HepG2 (cell line): ENCODE results near the gene MARK2. TPM values are rescaled to one million over a fixed set of nuclear protein-coding genes. Genes with fewer than 3 reads are reported as not detected.

Experiments used
- AKAP8 ChIP-seq: sonication (generic); formaldehyde crosslinking; IDR thresholded peaks from 2 replicates; pipeline ENCODE4 v1.5.1; 2020; ENCODE audit warnings: mild to moderate bottlenecking, missing genetic modification reagents
- HOXD1 ChIP-seq: sonication (generic); formaldehyde crosslinking; IDR thresholded peaks from 2 replicates; pipeline ENCODE4 v1.5.0; 2020; ENCODE audit warnings: missing genetic modification reagents
- IRF2 ChIP-seq: IDR thresholded peaks from 2 replicates; pipeline ENCODE4 v1.6.1; 2018; ENCODE audit warnings: missing genetic modification reagents, missing compliant biosample characterization
- KAT2B ChIP-seq: fragments of 150-350 bp; IDR thresholded peaks from 2 replicates; pipeline ENCODE4 v1.6.1; 2014; ENCODE audit warnings: low read depth, low read length, borderline replicate concordance
- NCOR1 ChIP-seq: fragments of 200-600 bp; sonication (generic); IDR thresholded peaks from 2 replicates; pipeline ENCODE4 v1.7.0; 2017; ENCODE audit warnings: antibody characterized with exemption, low read length, borderline replicate concordance
- NR2F6 ChIP-seq, 2 experiments: IDR thresholded peaks; 2 replicates each; pipeline ENCODE4 v1.6.1; 2016; ENCODE audit warnings: antibody characterized with exemption in 1 of 2, mild to moderate bottlenecking in 1 of 2
- RERE ChIP-seq: IDR thresholded peaks from 2 replicates; pipeline ENCODE4 v1.6.1; 2016; ENCODE audit warnings: low read depth, missing genetic modification reagents, missing compliant biosample characterization
- REST ChIP-seq, 2 experiments: IDR thresholded peaks; 2 replicates each; pipeline ENCODE4 v1.6.1; 2011 to 2012; ENCODE audit warnings: low read length in 2 of 2, borderline replicate concordance in 1 of 2, low read depth in 1 of 2, mild to moderate bottlenecking in 1 of 2, moderate library complexity in 1 of 2
- RNF2 ChIP-seq: fragments of 450-650 bp; conservative IDR thresholded peaks from 2 replicates; pipeline ENCODE4 v1.6.1; 2016; ENCODE audit warnings: low read depth
- SNAPC2 ChIP-seq: sonication (generic); formaldehyde crosslinking; IDR thresholded peaks from 2 replicates; pipeline ENCODE4 v1.8.1; 2022; ENCODE audit warnings: mild to moderate bottlenecking, missing genetic modification reagents
- TBX3 ChIP-seq: fragments of 450-650 bp; IDR thresholded peaks from 2 replicates; pipeline ENCODE4 v1.6.1; 2017; ENCODE audit warnings: antibody characterized with exemption, mild to moderate bottlenecking, inconsistent platforms, borderline replicate concordance
- TERF1 ChIP-seq: sonication (generic); formaldehyde crosslinking; IDR thresholded peaks from 2 replicates; pipeline ENCODE4 v1.8.0; 2022; ENCODE audit warnings: mild to moderate bottlenecking, missing genetic modification reagents, moderate library complexity
- ZFP36 ChIP-seq: fragments of 150-350 bp; IDR thresholded peaks from 2 replicates; pipeline ENCODE4 v1.6.1; 2018; ENCODE audit warnings: borderline replicate concordance, low read length, low read depth; ENCODE audit not compliant: partially characterized antibody
- ZNF335 ChIP-seq: sonication (generic); formaldehyde crosslinking; IDR thresholded peaks from 2 replicates; pipeline ENCODE4 v1.4.0; 2020; ENCODE audit warnings: missing genetic modification reagents
- ZNF709 ChIP-seq: sonication (generic); formaldehyde crosslinking; IDR thresholded peaks from 2 replicates; pipeline ENCODE4 v1.5.0; 2020; ENCODE audit warnings: mild to moderate bottlenecking, missing genetic modification reagents
- ZNF782 ChIP-seq: sonication (generic); formaldehyde crosslinking; IDR thresholded peaks from 2 replicates; pipeline ENCODE4 v1.4.0; 2020; ENCODE audit warnings: missing genetic modification reagents, mild to moderate bottlenecking, borderline replicate concordance
- ZNF839 ChIP-seq: sonication (generic); formaldehyde crosslinking; IDR thresholded peaks from 2 replicates; pipeline ENCODE4 v1.4.0; 2020; ENCODE audit warnings: missing genetic modification reagents, mild to moderate bottlenecking, borderline replicate concordance
- polyA plus RNA-seq, 8 experiments: library from polyadenylated mRNA; depleted of rRNA in 3 of 8; stranded (reverse) in 7 of 8; unstranded in 1 of 8; fragments of >200 nt; fragmentation: Illumina TruSeq in 4 of 8; extraction: Trizol in 4 of 8; gene quantifications; 2 replicates each; pipeline versions ENCODE4 v1.2.1 to v1.2.3, GENCODE V29; 2011 to 2016; ENCODE audit warnings: low read depth in 4 of 8, missing spikeins in 1 of 8, mixed read lengths in 1 of 8; ENCODE audit not compliant: insufficient read depth in 1 of 8
- total RNA-seq, 5 experiments: library from RNA; depleted of rRNA; stranded (reverse); fragments of >200 nt; fragmentation: Illumina TruSeq; extraction: Trizol; gene quantifications; 2 replicates each; pipeline ENCODE4 v1.2.3, GENCODE V29; 2016; ENCODE audit warnings: low read depth in 1 of 5

MARK2 gene
- total and polyA plus RNA-seq, 2 of the 13 experiments (the other 11 are each of a cell fraction or from before 2014, with no cell fraction given) = 13.5 to 13.9 TPM

GRCh38 chr11:63871962-63872799 is 33.3 kb downstream of the MARK2 start (continued):
- TF ChIP-seq IRF2 (CRISPR knock-in tag) (peak; percentile 87), ZNF335 (CRISPR knock-in tag) (0 out of 2 replicates have a peak, but pooled peaks have one; percentile 30), ZNF839 (CRISPR knock-in tag) (no peak), ZNF782 (CRISPR knock-in tag) (no peak), TERF1 (no peak), TBX3 (no peak), RERE (no peak), ZFP36 (no peak), NCOR1 (peak; percentile 60; the same call in 1 of the 2 replicates), HOXD1 (no peak), KAT2B (no peak), RNF2 (no peak), ZNF709 (CRISPR knock-in tag) (0 out of 2 replicates have a peak, but pooled peaks have one; percentile 41), SNAPC2 (no peak), NR2F6 (IDR thresholded peaks at IDR 0.05) (0 out of 2 replicates have a peak, but pooled peaks have one; percentile 23), NR2F6 (CRISPR knock-in tag; IDR thresholded peaks at IDR 0.05) (peak; percentile 71), REST (IDR thresholded peaks at IDR 0.05; ENCODE audit: borderline replicate concordance in 1 of 2, low read depth in 1 of 2, low read length in 2 of 2) (no peak), AKAP8 (no peak)
